ENCODE measurements around the gene SLC2A6. TPM values are rescaled to one million over a fixed set of nuclear protein-coding genes. Genes with fewer than 3 reads are reported as not detected.
A peak's percentile ranks its signal among the peaks of the same experiment; 100 is the strongest.

Gene SLC2A6
- total RNA-seq, 2 experiments from 2014 or later: 5.4 to 6.7 TPM

GRCh38 chr9:133512253-133513213 is 33.6 kb upstream of the SLC2A6 start:
- ATAC-seq: no peak
- no peaks in the 10 kb centered on the region for H3K27me3 Mint-ChIP-seq
- H3K9me3 Mint-ChIP-seq: no peaks in the 10 kb centered on the region
- H3K36me3 Mint-ChIP-seq (ENCODE audit: low read depth): no peaks in the 10 kb centered on the region
- DNase-seq: no peak
- H3K4me1 Mint-ChIP-seq (ENCODE audit: low read depth): peaks cover 23% of the 10 kb centered on the region
- no peak overlapping the region for H3K27ac Mint-ChIP-seq
- H3K4me3 Mint-ChIP-seq: no peak overlapping the region
- intact Hi-C loops (cut with micrococcal nuclease): no loop called here
- CTCF ChIA-PET: no interaction called here
- POLR2A ChIA-PET: no interaction called here
- no peak for TF ChIP-seq CTCF (IDR thresholded peaks at IDR 0.05)

GRCh38 chr9:133511607-133512006 is 32.7 kb upstream of the SLC2A6 start:
- no peak for DNase-seq
- no peaks in the 10 kb centered on the region for H3K36me3 Mint-ChIP-seq (ENCODE audit: low read depth)
- intact Hi-C loops (cut with micrococcal nuclease): no loop called here
- CTCF ChIA-PET: no interaction called here
- H3K9me3 Mint-ChIP-seq: no peaks in the 10 kb centered on the region
- no peak overlapping the region for H3K4me3 Mint-ChIP-seq
- H3K27ac Mint-ChIP-seq: no peak overlapping the region
- no peaks in the 10 kb centered on the region for H3K27me3 Mint-ChIP-seq
- no peak for TF ChIP-seq CTCF (IDR thresholded peaks at IDR 0.05)
- ATAC-seq: no peak
- H3K4me1 Mint-ChIP-seq (ENCODE audit: low read depth): peaks cover 23% of the 10 kb centered on the region
- POLR2A ChIA-PET: no interaction called here

- Mint-ChIP-seq H3K9me3 (no peaks in the 10 kb centered on the region), H3K4me1 (ENCODE audit: low read depth) (peaks cover 23% of the 10 kb centered on the region), H3K27me3 (no peaks in the 10 kb centered on the region), H3K36me3 (ENCODE audit: low read depth) (no peaks in the 10 kb centered on the region), H3K27ac (no peak overlapping the region), H3K4me3 (no peak overlapping the region)
- CTCF ChIA-PET: no interaction called here
- DNase-seq (no peak), ATAC-seq (no peak)
- TF ChIP-seq CTCF (IDR thresholded peaks at IDR 0.05): no peak
- POLR2A ChIA-PET: no interaction called here
- intact Hi-C loops (cut with micrococcal nuclease): no loop called here
Observed at GRCh38 chr9:133510926-133511505, 32.1 kb upstream of the SLC2A6 start.

GRCh38 chr9:133509179-133510083 is 30.5 kb upstream of the SLC2A6 start:
- Mint-ChIP-seq H3K4me1 (ENCODE audit: low read depth) (peaks cover 23% of the 10 kb centered on the region), H3K27ac (peak overlapping the region; percentile 78), H3K27me3 (no peaks in the 10 kb centered on the region), H3K4me3 (peak overlapping the region; percentile 47), H3K36me3 (ENCODE audit: low read depth) (no peaks in the 10 kb centered on the region), H3K9me3 (no peaks in the 10 kb centered on the region)
- no peak for TF ChIP-seq CTCF (IDR thresholded peaks at IDR 0.05)
- ChIA-PET POLR2A (no interaction called here), CTCF (interaction anchor here (1.2 to 1.8 kb wide), 2 partner anchors 23 to 330 kb away, joined by 3 to 5 read pairs; no protein-coding TSS in a partner anchor)
- peak; percentile 34 for DNase-seq
- intact Hi-C loops (cut with micrococcal nuclease): no loop called here
- ATAC-seq: peak; percentile 67

Measured in activated CD8-positive, alpha-beta T cell treated with anti-CD3 and anti-CD28 coated beads for 36 hours (primary cell).